SKM-1 treated with dmso at 0.1 percent for 144 hours (cell line): ENCODE data around the gene USP48.
A peak's percentile ranks its signal among the peaks of the same experiment; 100 is the strongest.

Experiments
- DNase-seq: peaks from one replicate; lab custom pipeline; 2025; ENCODE audit not compliant: unreplicated experiment; lab: John Stamatoyannopoulos, UW

The USP48 gene

GRCh38 chr1:21670059-21670881, 112.7 kb downstream of the USP48 start:
- DNase-seq: no peak

- DNase-seq: no peak
Observed at GRCh38 chr1:21669258-21670058, 113.5 kb downstream of the USP48 start, which contains the start of gene RAP1GAP. RAP1GAP (minus strand) TSS chr1:21669357; CDS start chr1:21620032, 49,325 bp downstream.

GRCh38 chr1:21668951-21669257, 114.0 kb downstream of the USP48 start:
- DNase-seq: no peak

GRCh38 chr1:21668232-21668950, 114.6 kb downstream of the USP48 start:
- no peak for DNase-seq

GRCh38 chr1:21667348-21668231, 115.4 kb downstream of the USP48 start:
- DNase-seq: no peak

GRCh38 chr1:21666576-21667320, 116.2 kb downstream of the USP48 start:
- no peak for DNase-seq

- no peak for DNase-seq
Observed at GRCh38 chr1:21665711-21666575, 117.0 kb downstream of the USP48 start.

GRCh38 chr1:21664806-21665588, 118.0 kb downstream of the USP48 start:
- no peak for DNase-seq

GRCh38 chr1:21663951-21664805, 118.8 kb downstream of the USP48 start:
- DNase-seq: no peak

GRCh38 chr1:21663248-21663950, 119.5 kb downstream of the USP48 start:
- no peak for DNase-seq

GRCh38 chr1:21662426-21663247, 120.3 kb downstream of the USP48 start:
- DNase-seq: no peak

- DNase-seq: no peak
Observed at GRCh38 chr1:21661886-21662285, 121.1 kb downstream of the USP48 start.

- DNase-seq: no peak
Observed at GRCh38 chr1:21659924-21660326, 123.0 kb downstream of the USP48 start.

- DNase-seq: peak; percentile 36
Observed at GRCh38 chr1:21659099-21659923, 123.6 kb downstream of the USP48 start.
